GM23338 (cell line): ENCODE data around the gene TBCD.

Experiments
- CREB1 ChIP-seq: fragments of 250-450 bp; sonication (Bioruptor Pico); IDR thresholded peaks from 2 replicates; pipeline ENCODE4 v1.5.0; 2020; ENCODE audit warnings: low read depth, mild to moderate bottlenecking, moderate library complexity
- EZH2 ChIP-seq: fragments of 200-600 bp; sonication (generic); IDR thresholded peaks from one replicate; pipeline ENCODE4 v1.8.0; 2017; ENCODE audit warnings: antibody characterized with exemption, mild to moderate bottlenecking, low read depth; ENCODE audit not compliant: unreplicated experiment
- EZH2phosphoT487 ChIP-seq: fragments of 200-600 bp; sonication (generic); IDR thresholded peaks from one replicate; pipeline ENCODE4 v1.8.1; 2018; ENCODE audit warnings: antibody characterized with exemption; ENCODE audit not compliant: unreplicated experiment
- POLR2AphosphoS5 ChIP-seq: IDR thresholded peaks from 2 replicates; pipeline ENCODE4 v1.6.1; 2016; ENCODE audit warnings: antibody characterized with exemption, low read depth
- REST ChIP-seq: IDR thresholded peaks from one replicate; pipeline ENCODE4 v1.6.1; 2018; ENCODE audit warnings: antibody characterized with exemption; ENCODE audit not compliant: unreplicated experiment
- ZNF114 ChIP-seq: fragments of 250-450 bp; sonication (Bioruptor Pico); IDR thresholded peaks from 2 replicates; pipeline ENCODE4 v1.5.0; 2020; ENCODE audit warnings: mild to moderate bottlenecking, moderate library complexity
- ZNF331 ChIP-seq: fragments of 250-450 bp; sonication (Bioruptor Pico); IDR thresholded peaks from 2 replicates; pipeline ENCODE4 v1.5.0; 2020; ENCODE audit warnings: low read depth, mild to moderate bottlenecking, moderate library complexity
- TF ChIP-seq, protein P1 (sequence below), 2 experiments: fragments of 200-600 bp in 1 of 2; sonication (generic) in 1 of 2; conservative IDR thresholded peaks; 2 replicates each; pipeline versions ENCODE4 v1.5.1 to v1.6.1; 2016 to 2017; ENCODE audit warnings: antibody characterized with exemption in 2 of 2, low read depth in 2 of 2, mild to moderate bottlenecking in 2 of 2, moderate library complexity in 1 of 2

DNA sequence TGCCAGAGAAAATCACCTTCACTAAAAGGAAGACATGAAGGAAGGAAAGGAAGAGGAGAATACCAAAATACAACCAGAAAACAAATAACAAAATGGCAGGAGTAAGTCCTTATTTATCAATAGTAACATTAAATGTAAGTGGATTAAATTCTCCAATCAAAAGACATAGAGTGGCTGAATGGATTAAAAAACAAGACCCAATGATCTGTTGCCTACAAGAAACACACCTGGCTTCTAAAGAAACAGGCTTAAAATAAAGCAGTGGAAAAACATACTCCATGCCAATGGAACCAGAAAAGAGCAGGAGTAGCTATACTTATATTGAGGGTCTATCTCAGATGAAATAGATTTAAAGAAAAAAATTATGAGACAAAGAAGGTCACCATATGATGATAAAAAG is 241.1 kb downstream of the TBCD start:
- TF ChIP-seq ZNF114 (CRISPR knock-in tag) (no peak), EZH2 (no peak), REST (no peak), POLR2AphosphoS5 (no peak), EZH2phosphoT487 (no peak), ZNF331 (CRISPR knock-in tag) (no peak), CREB1 (CRISPR knock-in tag) (no peak)
- TF ChIP-seq, protein P1, sequence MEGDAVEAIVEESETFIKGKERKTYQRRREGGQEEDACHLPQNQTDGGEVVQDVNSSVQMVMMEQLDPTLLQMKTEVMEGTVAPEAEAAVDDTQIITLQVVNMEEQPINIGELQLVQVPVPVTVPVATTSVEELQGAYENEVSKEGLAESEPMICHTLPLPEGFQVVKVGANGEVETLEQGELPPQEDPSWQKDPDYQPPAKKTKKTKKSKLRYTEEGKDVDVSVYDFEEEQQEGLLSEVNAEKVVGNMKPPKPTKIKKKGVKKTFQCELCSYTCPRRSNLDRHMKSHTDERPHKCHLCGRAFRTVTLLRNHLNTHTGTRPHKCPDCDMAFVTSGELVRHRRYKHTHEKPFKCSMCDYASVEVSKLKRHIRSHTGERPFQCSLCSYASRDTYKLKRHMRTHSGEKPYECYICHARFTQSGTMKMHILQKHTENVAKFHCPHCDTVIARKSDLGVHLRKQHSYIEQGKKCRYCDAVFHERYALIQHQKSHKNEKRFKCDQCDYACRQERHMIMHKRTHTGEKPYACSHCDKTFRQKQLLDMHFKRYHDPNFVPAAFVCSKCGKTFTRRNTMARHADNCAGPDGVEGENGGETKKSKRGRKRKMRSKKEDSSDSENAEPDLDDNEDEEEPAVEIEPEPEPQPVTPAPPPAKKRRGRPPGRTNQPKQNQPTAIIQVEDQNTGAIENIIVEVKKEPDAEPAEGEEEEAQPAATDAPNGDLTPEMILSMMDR (conservative IDR thresholded peaks at IDR 0.05; ENCODE audit: low read depth in 2 of 2) = no peak
